Hepatic stellate cell (primary cell): Measurements from ENCODE around the gene UBE2N.
A peak's percentile ranks its signal among the peaks of the same experiment; 100 is the strongest.

Experiments used
- DNase-seq: peaks from one replicate; pipeline ENCODE4 v3.0.0; 2011; ENCODE audit warnings: low spot score

UBE2N gene

GRCh38 chr12:93441617-93442410 lies at the start of gene UBE2N:
Gene UBE2N (minus strand): TSS chr12:93441947. CDS start chr12:93441884, 63 bp downstream.
- peak; percentile 88 for DNase-seq

GRCh38 chr12:93484315-93484981 lies 42.7 kb upstream of the UBE2N start:
- DNase-seq: no peak

- DNase-seq: no peak
Measured at GRCh38 chr12:93483151-93483807, 41.5 kb upstream of the UBE2N start.

- no peak for DNase-seq
Measured at GRCh38 chr12:93482721-93483120, 41.0 kb upstream of the UBE2N start.

GRCh38 chr12:93476555-93476954 lies 34.8 kb upstream of the UBE2N start:
- no peak for DNase-seq

- DNase-seq: no peak
Measured at GRCh38 chr12:93469386-93469785, 27.6 kb upstream of the UBE2N start.

GRCh38 chr12:93468008-93468371 lies 26.2 kb upstream of the UBE2N start:
- DNase-seq: no peak

GRCh38 chr12:93467351-93468007 lies 25.7 kb upstream of the UBE2N start, which contains the start of gene MRPL42:
Gene MRPL42 (plus strand): TSS chr12:93467514. CDS start chr12:93469286, 1,772 bp downstream.
- peak; percentile 77 for DNase-seq

GRCh38 chr12:93466625-93467350 lies 25.0 kb upstream of the UBE2N start:
- DNase-seq: no peak

- no peak for DNase-seq
Measured at GRCh38 chr12:93465841-93466240, 24.1 kb upstream of the UBE2N start.

GRCh38 chr12:93461503-93461902 lies 19.8 kb upstream of the UBE2N start:
- no peak for DNase-seq

GRCh38 chr12:93460902-93461301 lies 19.2 kb upstream of the UBE2N start:
- DNase-seq: no peak

GRCh38 chr12:93460003-93460402 lies 18.3 kb upstream of the UBE2N start:
- DNase-seq: no peak

GRCh38 chr12:93459097-93459496 lies 17.4 kb upstream of the UBE2N start:
- DNase-seq: no peak

GRCh38 chr12:93456077-93456476 lies 14.3 kb upstream of the UBE2N start:
- DNase-seq: no peak

- DNase-seq: peak; percentile 57
Measured at GRCh38 chr12:93453633-93454032, 11.9 kb upstream of the UBE2N start.

- DNase-seq: no peak
Measured at GRCh38 chr12:93451423-93452158, 9.8 kb upstream of the UBE2N start.

- DNase-seq: no peak
Measured at GRCh38 chr12:93449277-93449676, 7.5 kb upstream of the UBE2N start.

- DNase-seq: no peak
Measured at GRCh38 chr12:93448796-93449195, 7.0 kb upstream of the UBE2N start.

- no peak for DNase-seq
Measured at GRCh38 chr12:93447555-93448290, 6.0 kb upstream of the UBE2N start.
